ENCODE data around the gene DDN.

DDN gene

GRCh38 chr12:49036029-49036428 lies 36.9 kb upstream of the DDN start:
- no peak for DNase-seq (ENCODE audit: low spot score)
- TF ChIP-seq CTCF (IDR thresholded peaks at IDR 0.05; ENCODE audit: extremely low read depth, missing control alignments) = no peak

- no peak for DNase-seq (ENCODE audit: low spot score)
- TF ChIP-seq CTCF (IDR thresholded peaks at IDR 0.05; ENCODE audit: extremely low read depth, missing control alignments) = no peak
Observed at GRCh38 chr12:49034286-49034622, 35.1 kb upstream of the DDN start.

GRCh38 chr12:49033611-49034285 lies 34.6 kb upstream of the DDN start:
- TF ChIP-seq CTCF (IDR thresholded peaks at IDR 0.05; ENCODE audit: extremely low read depth, missing control alignments) = no peak
- DNase-seq (ENCODE audit: low spot score) = no peak

GRCh38 chr12:49032679-49033447 lies 33.7 kb upstream of the DDN start:
- TF ChIP-seq CTCF (IDR thresholded peaks at IDR 0.05; ENCODE audit: extremely low read depth, missing control alignments) = no peak
- no peak for DNase-seq (ENCODE audit: low spot score)

- no peak for TF ChIP-seq CTCF (IDR thresholded peaks at IDR 0.05; ENCODE audit: extremely low read depth, missing control alignments)
- no peak for DNase-seq (ENCODE audit: low spot score)
Observed at GRCh38 chr12:49032276-49032675, 33.1 kb upstream of the DDN start.

- no peak for TF ChIP-seq CTCF (IDR thresholded peaks at IDR 0.05; ENCODE audit: extremely low read depth, missing control alignments)
- DNase-seq (ENCODE audit: low spot score) = no peak
Observed at GRCh38 chr12:49031573-49032161, 32.5 kb upstream of the DDN start.
